HuH-7.5 (cell line): ENCODE results near the gene KRT27.
A peak's percentile ranks its signal among the peaks of the same experiment; 100 is the strongest.
"Not testable (repeated sequence)": the region's sequence is repeated elsewhere in the genome, so short reads cannot be mapped to it uniquely, and the experiment has no call there.

Experiments used
- DNase-seq: peaks from one replicate; pipeline ENCODE4 v3.0.0; 2011; ENCODE audit warnings: low spot score

KRT27 gene

GRCh38 chr17:40753804-40754203 lies 28.5 kb downstream of the KRT27 start:
- DNase-seq = no peak

GRCh38 chr17:40751065-40751464 lies 31.3 kb downstream of the KRT27 start:
- DNase-seq = no peak

GRCh38 chr17:40750391-40750790 lies 32.0 kb downstream of the KRT27 start:
- no peak for DNase-seq

GRCh38 chr17:40748666-40749065 lies 33.7 kb downstream of the KRT27 start:
- not testable (repeated sequence) for DNase-seq

- no peak for DNase-seq
Observed at GRCh38 chr17:40738553-40738952, 43.8 kb downstream of the KRT27 start.

- DNase-seq = no peak
Observed at GRCh38 chr17:40735016-40735415, 47.3 kb downstream of the KRT27 start.

GRCh38 chr17:40734018-40734417 lies 48.3 kb downstream of the KRT27 start:
- DNase-seq = no peak

- DNase-seq = no peak
Observed at GRCh38 chr17:40730970-40731369, 51.4 kb downstream of the KRT27 start.

- no peak for DNase-seq
Observed at GRCh38 chr17:40727447-40728231, 54.7 kb downstream of the KRT27 start.

- DNase-seq = peak; percentile 10
Observed at GRCh38 chr17:40726919-40727318, 55.4 kb downstream of the KRT27 start.
